GM10248 (cell line): ENCODE measurements around the gene ANP32A.

ENCODE experiments used
- CTCF ChIA-PET: fragments of 300-600 bp; sonication (Branson Sonifier 250); formaldehyde crosslinking; extraction: SDS; loops from one replicate; lab custom pipeline; 2021; ENCODE audit warnings: antibody characterized with exemption; lab: Yijun Ruan, JAX
- POLR2A ChIA-PET: fragments of 350-650 bp; sonication (Branson Sonifier 250); formaldehyde crosslinking; extraction: SDS; loops from one replicate; lab custom pipeline; 2020; ENCODE audit warnings: antibody characterized with exemption; lab: Yijun Ruan, JAX
- DNase-seq: peaks from one replicate; pipeline ENCODE4 v3.0.0; 2012; ENCODE audit errors: extremely low spot score
- TF ChIP-seq, protein P1 (sequence below): IDR thresholded peaks from 2 replicates; pipeline ENCODE4 v1.5.1; 2012; ENCODE audit warnings: mild to moderate bottlenecking, low read depth; ENCODE audit errors: extremely low read depth, missing control alignments, control extremely low read depth

Gene ANP32A

DNA sequence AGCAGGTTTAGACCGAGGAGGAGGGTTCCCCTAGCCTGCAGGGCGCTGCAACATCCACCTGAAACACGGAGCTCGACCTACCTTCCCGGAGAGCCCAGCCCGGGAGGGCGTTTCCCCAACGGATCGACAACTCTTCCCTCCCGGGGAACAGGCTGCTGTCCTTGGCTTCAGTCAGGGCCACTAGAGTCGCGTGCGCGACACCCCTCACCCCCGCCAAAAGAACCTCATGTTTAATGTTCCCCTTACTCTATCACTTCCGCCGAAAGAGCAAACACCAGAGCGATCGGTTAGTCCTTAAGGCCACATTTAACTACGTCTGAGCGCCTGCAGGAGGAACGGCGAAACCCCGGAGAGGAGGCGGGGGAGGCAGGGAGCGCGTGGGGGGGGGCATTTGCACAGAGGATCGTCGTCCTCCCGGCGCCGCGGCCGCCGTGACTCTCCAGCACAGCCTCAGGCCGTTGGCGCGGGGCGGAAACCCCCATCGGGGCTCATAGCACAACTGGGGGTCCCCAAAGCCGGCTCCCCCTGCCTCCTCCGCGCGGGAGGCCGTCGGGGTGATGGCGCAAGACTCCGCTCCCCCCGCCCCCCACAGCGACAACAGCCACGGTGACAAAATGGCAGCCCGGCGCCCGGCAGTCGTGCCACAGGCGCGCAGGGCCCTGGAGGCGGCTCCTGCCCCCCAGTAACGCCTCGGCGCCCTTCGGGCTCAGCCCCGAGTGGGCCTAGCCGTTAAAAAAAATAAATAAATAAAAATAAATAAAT is 3.2 kb downstream of the ANP32A start:
- TF ChIP-seq, protein P1, sequence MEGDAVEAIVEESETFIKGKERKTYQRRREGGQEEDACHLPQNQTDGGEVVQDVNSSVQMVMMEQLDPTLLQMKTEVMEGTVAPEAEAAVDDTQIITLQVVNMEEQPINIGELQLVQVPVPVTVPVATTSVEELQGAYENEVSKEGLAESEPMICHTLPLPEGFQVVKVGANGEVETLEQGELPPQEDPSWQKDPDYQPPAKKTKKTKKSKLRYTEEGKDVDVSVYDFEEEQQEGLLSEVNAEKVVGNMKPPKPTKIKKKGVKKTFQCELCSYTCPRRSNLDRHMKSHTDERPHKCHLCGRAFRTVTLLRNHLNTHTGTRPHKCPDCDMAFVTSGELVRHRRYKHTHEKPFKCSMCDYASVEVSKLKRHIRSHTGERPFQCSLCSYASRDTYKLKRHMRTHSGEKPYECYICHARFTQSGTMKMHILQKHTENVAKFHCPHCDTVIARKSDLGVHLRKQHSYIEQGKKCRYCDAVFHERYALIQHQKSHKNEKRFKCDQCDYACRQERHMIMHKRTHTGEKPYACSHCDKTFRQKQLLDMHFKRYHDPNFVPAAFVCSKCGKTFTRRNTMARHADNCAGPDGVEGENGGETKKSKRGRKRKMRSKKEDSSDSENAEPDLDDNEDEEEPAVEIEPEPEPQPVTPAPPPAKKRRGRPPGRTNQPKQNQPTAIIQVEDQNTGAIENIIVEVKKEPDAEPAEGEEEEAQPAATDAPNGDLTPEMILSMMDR: no peak
- POLR2A ChIA-PET: interaction anchor here (0.8 kb wide), 1 partner anchor 23 kb away, joined by 3 read pairs; no protein-coding TSS in a partner anchor
- CTCF ChIA-PET: interaction anchor here (0.7 to 3.7 kb wide), 7 partner anchors 10 to 86 kb away, joined by 3 to 15 read pairs (median 4); no protein-coding TSS in a partner anchor
- DNase-seq: peak; percentile 71

DNA sequence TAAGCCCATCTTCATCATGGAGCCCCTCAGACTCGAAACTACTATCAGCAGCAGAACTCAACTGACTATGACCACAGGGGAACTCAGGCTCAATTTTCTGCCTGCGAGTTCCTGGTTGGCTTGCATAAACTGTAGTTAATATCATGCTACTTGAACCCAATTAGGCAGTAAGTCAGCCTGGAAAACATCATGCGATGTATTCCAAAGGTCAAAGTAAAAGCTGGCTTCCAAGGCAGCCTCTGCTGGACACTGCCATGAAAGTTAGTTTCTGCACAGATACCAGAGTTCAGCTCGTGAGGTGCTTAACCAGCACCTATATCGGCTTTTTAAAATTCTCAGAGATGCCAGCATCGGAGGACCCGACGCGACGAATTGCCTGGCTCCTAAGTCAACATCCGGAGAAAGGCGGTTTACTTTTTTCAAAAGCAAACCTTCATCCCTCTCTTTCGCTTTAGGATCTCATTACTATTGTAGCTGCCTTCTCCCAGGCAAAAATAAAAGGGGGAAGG is 3.8 kb downstream of the ANP32A start:
- ChIA-PET POLR2A (interaction anchor here (1.3 kb wide), 1 partner anchor 20 kb away, joined by 3 read pairs; no protein-coding TSS in a partner anchor), CTCF (interaction anchor here (1.3 to 3.7 kb wide), 7 partner anchors 10 to 85 kb away, joined by 3 to 15 read pairs (median 7); no protein-coding TSS in a partner anchor)
- DNase-seq: no peak
- TF ChIP-seq, protein P1: no peak

DNA sequence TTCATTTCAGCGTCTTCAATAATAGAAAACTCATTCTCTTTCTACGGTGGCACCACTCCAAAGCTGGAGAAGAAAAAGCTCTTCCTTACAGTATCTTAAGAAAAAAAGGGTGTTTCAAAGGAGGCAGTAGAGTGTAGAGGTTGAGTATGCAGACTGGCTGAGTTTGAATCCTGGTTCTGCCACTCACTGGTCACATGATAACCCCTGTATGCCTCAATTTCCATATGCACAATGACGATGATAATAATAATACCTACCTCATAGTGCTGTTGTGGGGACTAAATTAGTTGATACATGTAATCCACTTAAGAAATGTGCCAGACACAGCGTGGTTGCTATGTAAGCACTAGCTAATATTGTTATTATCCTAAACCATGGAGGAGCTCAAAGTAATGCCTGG is 4.5 kb downstream of the ANP32A start:
- TF ChIP-seq, protein P1: no peak
- CTCF ChIA-PET: interaction anchor here (1.3 to 3.7 kb wide), 7 partner anchors 9 to 84 kb away, joined by 3 to 15 read pairs (median 7); no protein-coding TSS in a partner anchor
- POLR2A ChIA-PET: interaction anchor here (1.3 kb wide), 1 partner anchor 19 kb away, joined by 3 read pairs; no protein-coding TSS in a partner anchor
- DNase-seq: no peak

DNA sequence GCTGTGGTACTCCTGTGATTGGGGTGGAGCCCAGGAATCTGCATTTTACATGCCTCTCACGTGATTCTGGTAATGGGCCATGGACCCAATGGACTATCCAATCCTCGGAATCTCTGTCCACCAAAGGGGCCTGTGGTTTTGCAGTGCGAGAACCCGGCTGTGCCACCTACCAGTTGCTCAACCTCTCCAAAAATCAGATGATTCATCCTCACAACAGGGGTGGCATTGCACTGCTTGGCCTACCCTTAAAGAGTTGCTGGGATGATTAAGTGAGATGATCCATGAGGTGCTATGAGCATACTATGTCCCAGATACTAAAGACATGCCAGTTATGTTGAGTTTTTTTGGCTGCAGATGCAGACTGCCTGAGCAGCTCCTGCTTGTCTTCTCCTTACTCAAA is 5.1 kb downstream of the ANP32A start:
- ChIA-PET CTCF (interaction anchor here (1.4 to 3.7 kb wide), 3 partner anchors 8 to 20 kb away, joined by 8 to 15 read pairs (median 14); no protein-coding TSS in a partner anchor), POLR2A (interaction anchor here (1.3 kb wide), 1 partner anchor 18 kb away, joined by 3 read pairs; no protein-coding TSS in a partner anchor)
- no peak for DNase-seq
- TF ChIP-seq, protein P1: no peak

DNA sequence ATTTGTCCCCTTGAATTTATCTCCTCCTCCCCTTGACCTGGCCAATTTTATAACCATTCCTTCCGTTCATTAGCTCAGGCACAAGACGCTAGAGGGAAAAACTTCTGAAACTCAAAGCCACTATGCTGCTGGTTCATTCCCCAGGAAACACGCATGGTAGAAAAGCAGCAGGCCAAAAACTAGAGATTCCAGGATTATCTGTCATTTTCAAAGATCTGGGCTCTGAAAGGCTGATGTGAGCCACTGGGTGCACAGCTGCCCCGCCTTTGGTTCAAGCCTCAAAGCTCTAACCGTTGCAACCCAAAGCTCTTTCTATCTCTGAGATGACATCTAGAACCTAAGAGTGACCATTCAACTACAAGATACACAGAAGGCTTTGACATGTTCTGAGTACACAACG is 6.1 kb downstream of the ANP32A start:
- DNase-seq: no peak
- ChIA-PET POLR2A (no interaction called here), CTCF (interaction anchor here (1.0 to 2.4 kb wide), 4 partner anchors 14 to 61 kb away, joined by 3 to 7 read pairs (median 5); no protein-coding TSS in a partner anchor)
- TF ChIP-seq, protein P1: no peak

DNA sequence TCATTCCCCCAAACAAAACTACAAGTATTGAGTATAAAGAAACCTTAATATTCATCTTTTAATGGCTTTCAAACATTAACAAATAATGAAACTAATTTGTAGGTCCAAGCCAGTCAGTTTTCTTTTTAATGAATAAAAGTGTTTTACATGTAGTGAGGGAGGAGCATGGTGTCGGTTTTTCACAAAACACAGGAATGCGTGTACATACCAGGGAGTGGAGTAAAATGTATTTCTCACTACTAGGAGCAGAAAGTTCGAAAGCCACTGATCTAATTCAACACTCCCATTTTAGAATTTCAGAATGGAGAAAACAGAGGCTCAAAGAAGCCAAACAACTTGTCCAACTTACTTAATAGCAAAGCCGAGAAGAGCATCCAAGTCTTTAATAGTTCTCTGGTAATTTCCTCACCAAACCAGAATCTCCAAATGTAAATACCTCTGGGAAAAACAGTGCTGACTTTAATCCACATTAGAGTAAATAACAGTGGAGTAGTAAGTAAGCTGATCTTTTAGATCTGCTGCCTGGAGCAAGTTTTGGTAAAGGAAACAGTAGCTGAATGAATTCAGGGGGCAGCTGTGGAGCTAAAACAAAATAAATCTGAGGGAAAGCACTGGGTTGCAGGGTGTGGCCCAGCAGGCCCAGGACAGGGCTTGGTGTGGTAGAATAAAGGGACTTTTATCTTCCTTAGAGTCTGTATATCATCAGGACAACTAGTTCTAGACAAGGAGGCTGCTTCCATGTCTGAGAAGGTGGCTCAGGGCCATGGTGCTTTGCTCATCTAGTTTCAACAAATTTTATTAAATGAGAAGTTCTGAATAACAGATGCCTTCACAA is 7.9 kb downstream of the ANP32A start:
- POLR2A ChIA-PET: no interaction called here
- CTCF ChIA-PET: interaction anchor here (1.0 to 2.4 kb wide), 6 partner anchors 8 to 507 kb away, joined by 3 to 7 read pairs (median 4); no protein-coding TSS in a partner anchor
- no peak for DNase-seq
- TF ChIP-seq, protein P1: no peak
